ENCODE results near the gene CLEC2L. TPM values are rescaled to one million over a fixed set of nuclear protein-coding genes. Genes with fewer than 3 reads are reported as not detected.

The CLEC2L gene
- total and polyA plus RNA-seq, 2 of the 13 experiments (the other 11 are each of a cell fraction or from before 2014, with no cell fraction given), result 0.20 to 0.25 TPM

- TF ChIP-seq UBTF (CRISPR knock-in tag; IDR thresholded peaks at IDR 0.05), result no peak
- peak; percentile 98; the same call in 1 of the 2 replicates for TF ChIP-seq EZH2 (conservative IDR thresholded peaks at IDR 0.05; ENCODE audit: low read depth, low read length)
- no peak for TF ChIP-seq IKZF4 (CRISPR knock-in tag; IDR thresholded peaks at IDR 0.05; ENCODE audit: borderline replicate concordance, low read depth, not compliant biosample characterization)
- no peak for TF ChIP-seq ZNF709 (CRISPR knock-in tag; IDR thresholded peaks at IDR 0.05)
Measured at GRCh38 chr7:139523199-139523941, at the start of gene CLEC2L (continued).

GRCh38 chr7:139476139-139476538 is 47.3 kb upstream of the CLEC2L start:
- Histone ChIP-seq H3K27me3 (ENCODE audit: control insufficient read depth in 1 of 2, insufficient read depth in 2 of 2, low read length in 2 of 2) (peaks cover 0 to 21% of the 10 kb centered on the region in 2 experiments; a peak in 1 of 5 replicates), H3K36me3 (replicated peaks in 1 of 2; ENCODE audit: control insufficient read depth in 1 of 2, insufficient read depth in 2 of 2, low read length in 2 of 2) (no peaks in the 10 kb centered on the region), H3K4me3 (replicated peaks in 1 of 3; ENCODE audit: insufficient read depth in 1 of 3, low read depth in 2 of 3, low read length in 3 of 3) (no peak overlapping the region), H2AFZ (ENCODE audit: low read length) (no peak overlapping the region), H3K4me1 (ENCODE audit: insufficient read depth, low read length) (peaks cover 14% of the 10 kb centered on the region), H4K20me1 (ENCODE audit: insufficient read depth, low read length) (no peaks in the 10 kb centered on the region), H3K4me2 (ENCODE audit: low read depth, low read length) (no peak overlapping the region), H3K9ac (ENCODE audit: insufficient read depth, low read depth, low read length) (no peak overlapping the region), H3K79me2 (ENCODE audit: insufficient read depth, low read length) (no peaks in the 10 kb centered on the region), H3K9me3 (ENCODE audit: low read length) (no peaks in the 10 kb centered on the region), H3K27ac (ENCODE audit: extremely low read length, insufficient read depth, low read length) (no peak overlapping the region)
- FAIRE-seq (no peak), ATAC-seq (no peak), DNase-seq (ENCODE audit: low spot score) (no peak)
- intact Hi-C loops (cut with micrococcal nuclease; ENCODE audit: unreplicated experiment), result no loop called here
- BruUV-seq (replicated peaks), result no TSS peak
- CTCF ChIA-PET (ENCODE audit: low intra/inter-chr PET ratio, low total read pairs), result no interaction called here
- POLR2A ChIA-PET, result no interaction called here
- in situ Hi-C loops (cut with HindIII; ENCODE audit: extremely low pct_ligation_motif_present, low pct_unique_long_range_greater_than_20kb), result no loop called here
- 71% methylated on average over 8 of the region's 8 CpGs for WGBS (ENCODE audit: low lambda C conversion rate)
- TF ChIP-seq ZSCAN20 (CRISPR knock-in tag; IDR thresholded peaks at IDR 0.05; ENCODE audit: borderline replicate concordance), result no peak

All from HepG2 (cell line).